Stimulated activated CD4-positive, alpha-beta T cell treated with anti-CD3 and anti-CD28 coated beads, TNF-alpha, amount 100 ng/mL, for 24 hours (primary cell): ENCODE measurements around the gene APCDD1.
"Not testable (repeated sequence)": the region's sequence is repeated elsewhere in the genome, so short reads cannot be mapped to it uniquely, and the experiment has no call there.

Experiments used
- DNase-seq, 3 experiments: peaks; one replicate each; pipeline ENCODE4 v3.0.0-alpha.2; 2020; ENCODE audit warnings: low read depth in 3 of 3

APCDD1 gene

GRCh38 chr18:10525697-10526560 is 71.5 kb downstream of the APCDD1 start, which contains the start of gene NAPG:
Gene NAPG (plus strand): TSS chr18:10526027. CDS start chr18:10526103, 76 bp downstream.
- peak; percentile 77 to 88 (median 83) for DNase-seq

GRCh38 chr18:10526561-10526949 is 72.1 kb downstream of the APCDD1 start:
- DNase-seq: no peak

GRCh38 chr18:10528439-10528838 is 74.0 kb downstream of the APCDD1 start:
- no peak for DNase-seq

- DNase-seq: no peak
These were observed 75.6 kb downstream of the APCDD1 start for GRCh38 chr18:10530002-10530401.

- DNase-seq: peak in 2 of 3 experiments; percentile 19 to 24
These were observed 76.4 kb downstream of the APCDD1 start for GRCh38 chr18:10530852-10531251.

GRCh38 chr18:10533111-10533510 is 78.7 kb downstream of the APCDD1 start:
- no peak for DNase-seq

GRCh38 chr18:10536280-10536679 is 81.8 kb downstream of the APCDD1 start:
- DNase-seq: no peak

GRCh38 chr18:10537765-10538164 is 83.3 kb downstream of the APCDD1 start:
- no peak for DNase-seq

GRCh38 chr18:10539124-10539523 is 84.7 kb downstream of the APCDD1 start:
- DNase-seq: not testable (repeated sequence)
